HG03045 (cell line): ENCODE results near the gene AHDC1.

ENCODE experiments used
- ATAC-seq: cut with Tn5 transposase; IDR thresholded peaks from one replicate; pipeline ENCODE4 v1.9.1; 2021; ENCODE audit warnings: mild to moderate bottlenecking, moderate library complexity; ENCODE audit not compliant: unreplicated experiment

AHDC1 gene

DNA sequence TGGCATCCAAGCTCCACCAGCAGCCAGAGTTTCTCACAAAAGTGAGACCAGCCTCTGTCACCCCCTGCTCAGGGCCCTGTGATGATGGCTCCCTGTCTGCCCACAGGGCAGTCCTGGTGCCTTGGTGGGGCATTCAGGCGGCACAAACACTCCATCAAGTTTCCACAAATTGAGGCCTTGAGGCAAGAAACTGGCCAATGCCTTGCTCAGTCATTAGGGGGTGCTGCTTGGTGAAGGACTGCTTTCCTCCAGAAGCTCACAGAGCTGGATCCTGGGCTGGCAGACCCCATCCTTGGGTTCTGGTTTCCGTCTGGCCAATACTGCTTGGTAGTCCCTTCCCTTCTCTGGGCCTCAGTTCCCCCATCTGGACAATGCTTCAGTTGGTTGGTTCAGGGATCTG, 12.5 kb upstream of the AHDC1 start:
- no peak for ATAC-seq

DNA sequence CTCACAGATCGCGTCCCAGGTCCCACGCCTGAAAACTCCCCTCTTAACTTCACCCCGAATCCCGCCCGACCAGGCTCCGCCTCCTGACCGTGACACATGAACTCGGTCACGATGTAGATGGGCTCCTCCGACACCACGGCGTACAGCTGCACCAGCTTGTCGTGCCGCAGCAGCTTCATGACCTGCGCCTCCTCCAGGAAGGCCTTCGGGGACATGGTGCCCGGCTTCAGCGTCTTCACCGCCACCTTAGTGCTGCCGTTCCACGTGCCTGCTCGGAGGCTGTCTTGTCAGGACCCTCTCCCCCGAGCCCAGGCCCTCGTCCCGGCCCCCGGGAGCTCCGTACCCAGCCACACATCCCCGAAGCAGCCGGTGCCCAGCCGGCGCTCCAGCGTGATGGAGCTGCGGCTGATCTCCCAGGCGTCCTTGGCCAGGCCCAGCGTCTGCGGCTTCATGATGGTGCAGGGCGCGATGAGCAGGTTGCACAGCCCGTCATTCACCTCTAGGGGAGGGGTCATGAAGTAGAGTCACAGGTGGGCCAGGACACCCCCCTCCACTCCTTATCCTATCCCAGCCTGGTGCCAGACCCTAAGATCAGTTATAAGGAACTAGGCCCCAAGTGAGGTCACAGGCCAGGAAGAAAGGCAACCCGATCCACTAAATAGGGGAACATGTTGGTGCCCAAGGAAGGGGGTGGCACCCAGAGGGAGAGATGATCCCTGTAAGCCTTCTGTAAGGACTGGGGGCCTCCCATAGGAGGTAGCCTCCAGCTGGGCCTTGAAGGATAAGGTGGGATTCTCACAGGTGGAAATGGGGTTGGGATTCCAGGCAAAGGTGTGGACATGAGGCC, 11.6 kb upstream of the AHDC1 start:
- ATAC-seq: no peak

DNA sequence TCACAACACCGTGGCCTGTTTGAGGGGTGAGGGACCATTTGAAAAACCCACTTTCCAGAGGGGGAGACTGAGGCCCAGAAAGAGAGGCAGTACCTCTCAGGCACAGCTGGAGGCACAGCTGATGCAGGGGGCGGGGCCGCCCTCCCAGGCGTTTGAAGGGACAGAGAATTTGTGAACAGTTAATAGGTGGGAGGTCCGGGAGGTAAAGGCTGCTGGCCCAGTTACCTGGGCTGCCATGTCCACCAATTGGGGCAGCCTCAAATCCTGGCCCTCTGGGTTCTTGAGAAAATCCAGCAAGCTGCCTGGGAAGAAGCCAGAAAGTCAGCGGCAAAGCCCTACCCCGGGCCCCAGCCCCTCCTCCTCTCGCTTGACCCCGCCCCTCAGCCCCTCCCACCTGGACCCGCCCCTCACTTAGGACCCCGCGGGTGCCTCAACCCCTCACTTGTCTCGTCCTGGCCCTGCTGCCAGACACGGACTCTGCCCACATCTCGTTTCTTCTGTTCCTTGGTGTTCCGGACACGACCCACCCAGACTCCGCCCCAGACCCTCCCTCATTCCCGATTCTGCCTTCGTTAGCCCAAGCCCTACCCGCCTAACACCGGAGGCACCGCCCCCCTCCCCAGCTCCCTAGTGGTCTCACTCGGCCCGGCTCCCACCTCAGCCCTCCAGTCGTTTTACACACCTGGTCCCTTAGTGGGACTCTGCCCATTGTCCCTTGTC, 10.8 kb upstream of the AHDC1 start:
- no peak for ATAC-seq

DNA sequence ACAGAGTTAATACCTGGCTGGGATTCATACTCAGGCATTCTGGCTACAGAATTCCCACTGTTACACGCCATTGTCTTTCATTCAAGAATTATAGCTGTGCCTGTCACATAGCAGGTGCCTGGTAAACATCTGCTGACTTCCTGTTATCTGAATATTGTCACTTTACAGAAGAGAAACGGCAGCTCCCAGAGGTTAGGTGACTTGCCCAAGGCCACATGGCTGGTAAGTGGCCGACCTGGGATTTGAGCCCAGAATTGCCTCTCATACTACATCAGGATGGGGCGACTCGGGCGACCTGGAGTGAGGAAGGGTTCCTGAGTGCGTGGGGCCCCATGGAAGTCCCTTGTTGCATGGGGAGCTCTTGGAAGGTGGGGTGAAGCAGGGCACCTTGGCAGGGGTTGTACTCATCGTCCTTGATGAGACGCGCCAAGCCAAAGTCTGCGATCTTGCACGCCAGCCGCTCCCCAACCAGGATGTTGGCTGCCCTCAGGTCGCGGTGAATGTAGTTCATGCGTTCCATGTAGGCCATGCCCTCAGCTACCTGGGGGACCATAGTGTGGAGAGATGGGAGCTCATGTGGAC, 10.2 kb upstream of the AHDC1 start:
- ATAC-seq: no peak

DNA sequence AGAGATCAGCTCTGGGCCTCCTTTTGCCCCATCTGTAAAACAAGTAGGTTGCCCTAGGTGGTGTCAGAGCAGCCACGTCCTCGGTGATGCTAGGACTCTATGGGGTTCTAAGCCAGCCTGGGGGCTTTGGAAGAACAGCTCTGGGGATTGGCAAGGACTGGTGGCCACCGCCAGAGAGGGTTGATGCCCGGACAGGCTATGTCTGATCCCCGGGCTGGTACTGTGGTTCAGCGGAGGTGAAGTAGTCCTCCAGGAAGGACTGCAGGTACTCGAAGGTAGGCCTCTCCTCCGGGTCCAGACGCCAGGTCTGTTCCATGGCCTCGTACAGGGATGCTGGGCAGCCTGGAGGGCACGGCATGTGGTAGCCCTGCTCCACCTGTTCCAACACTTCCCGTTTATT, 8.8 kb upstream of the AHDC1 start:
- no peak for ATAC-seq

DNA sequence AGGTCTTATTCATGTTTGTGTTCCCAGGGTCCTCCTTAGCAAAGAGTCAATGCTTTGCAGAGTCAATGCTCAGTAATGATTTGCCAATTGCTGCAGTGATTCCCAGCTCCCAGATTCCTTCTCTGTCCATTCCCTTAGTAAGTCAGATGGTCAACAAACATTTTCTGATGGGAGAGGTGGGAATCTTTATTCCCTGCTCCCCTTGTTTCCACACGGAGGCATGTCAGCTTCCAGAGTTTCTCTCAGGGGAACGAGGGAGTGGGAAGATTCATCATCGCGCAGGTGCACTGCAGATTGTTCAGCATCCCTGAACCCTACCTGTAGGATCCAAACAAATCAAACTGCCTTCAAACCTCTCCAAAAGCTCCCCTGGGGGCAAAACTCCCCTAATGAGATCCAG, 7.5 kb upstream of the AHDC1 start:
- no peak for ATAC-seq

- no peak for ATAC-seq
These were observed 5.8 kb upstream of the AHDC1 start for GRCh38 chr1:27609618-27610240.

DNA sequence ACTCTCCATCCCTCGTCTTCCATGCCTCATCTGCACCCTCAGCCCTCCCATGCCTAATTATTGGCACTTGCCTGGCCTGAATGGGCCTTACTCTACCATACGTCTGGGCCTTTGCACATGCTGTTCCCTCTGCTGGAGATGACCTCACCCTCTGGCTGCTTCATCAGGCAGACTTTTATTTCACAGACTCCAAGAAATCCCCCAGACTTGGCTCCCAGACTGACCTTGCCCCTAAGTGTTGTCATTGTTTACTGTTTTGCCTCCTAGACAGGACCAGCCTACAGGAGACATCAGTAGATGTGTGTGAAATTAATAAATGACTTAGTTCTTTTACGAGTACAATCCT, 5.2 kb upstream of the AHDC1 start:
- no peak for ATAC-seq

- no peak for ATAC-seq
These were observed 3.4 kb upstream of the AHDC1 start for GRCh38 chr1:27607239-27607804.

GRCh38 chr1:27606708-27607238, 2.8 kb upstream of the AHDC1 start:
- ATAC-seq: no peak

DNA sequence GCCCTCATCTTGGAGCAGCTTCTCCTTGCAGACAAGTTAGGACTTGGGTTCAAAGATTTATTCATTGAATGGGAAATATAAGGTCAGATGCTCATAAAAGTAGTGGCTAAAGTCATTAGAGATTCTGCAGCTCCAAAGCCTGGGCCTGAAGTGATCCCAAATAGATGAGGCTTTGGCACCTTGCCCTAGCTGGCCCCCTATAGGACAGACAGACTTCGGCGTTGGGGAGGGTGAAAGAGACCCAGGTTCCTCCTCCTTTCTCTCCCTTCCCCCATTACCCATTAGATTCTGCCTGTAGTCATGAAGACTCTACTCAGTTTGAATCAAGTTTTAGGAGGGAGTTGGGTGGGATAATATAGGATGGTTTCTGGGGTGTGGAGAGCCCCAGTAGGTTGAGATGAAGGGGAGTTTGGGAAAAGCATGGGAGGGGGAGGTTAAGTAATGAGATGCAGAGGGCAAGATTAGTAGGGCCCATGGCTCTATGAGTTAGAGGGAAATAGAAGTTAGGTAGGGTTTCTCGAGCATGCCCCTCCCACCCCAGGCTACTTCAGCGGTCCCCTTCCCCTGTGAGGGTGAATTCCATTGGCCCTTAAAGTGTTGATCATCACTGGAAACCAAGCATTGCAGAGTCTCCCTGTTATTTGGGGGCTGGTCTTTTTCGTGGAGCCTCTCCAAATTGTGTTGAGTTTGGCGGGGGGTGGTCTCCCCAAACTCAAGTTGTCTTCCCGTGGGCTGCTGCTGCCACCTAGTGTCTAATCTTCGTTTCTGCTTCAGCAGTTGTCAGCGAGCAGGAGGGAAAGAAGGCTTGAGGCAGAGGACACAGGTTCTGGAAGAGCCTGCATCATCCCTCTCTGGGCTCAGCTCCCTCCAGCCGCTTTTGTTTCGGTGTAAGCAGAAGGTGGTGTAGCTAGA, 2.1 kb upstream of the AHDC1 start:
- ATAC-seq: no peak

GRCh38 chr1:27605300-27605766, 1.4 kb upstream of the AHDC1 start:
- no peak for ATAC-seq

GRCh38 chr1:27604579-27605299, 795 bp upstream of the AHDC1 start:
- ATAC-seq: no peak

DNA sequence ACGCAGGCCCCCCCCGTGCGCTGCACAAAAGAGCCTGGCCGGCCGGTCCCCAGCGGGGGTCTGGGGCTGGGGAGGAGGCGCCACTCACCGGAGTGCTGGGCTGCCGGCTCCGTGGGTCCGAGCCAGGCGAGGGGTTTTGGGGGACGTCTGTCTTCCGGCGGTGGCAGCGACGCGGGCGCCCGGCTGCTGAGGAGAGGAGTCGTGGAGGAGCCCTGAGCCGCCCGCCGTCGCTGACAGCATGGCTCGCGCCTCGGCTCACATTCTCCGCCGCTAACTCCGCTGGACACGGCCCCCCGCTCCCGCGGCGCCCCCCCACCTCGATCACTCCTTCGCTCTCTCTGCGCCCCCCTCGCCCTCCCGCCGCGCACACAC, 649 bp downstream of the AHDC1 start:
- no peak for ATAC-seq

GRCh38 chr1:27602462-27603308, 1.3 kb downstream of the AHDC1 start:
- ATAC-seq: no peak

DNA sequence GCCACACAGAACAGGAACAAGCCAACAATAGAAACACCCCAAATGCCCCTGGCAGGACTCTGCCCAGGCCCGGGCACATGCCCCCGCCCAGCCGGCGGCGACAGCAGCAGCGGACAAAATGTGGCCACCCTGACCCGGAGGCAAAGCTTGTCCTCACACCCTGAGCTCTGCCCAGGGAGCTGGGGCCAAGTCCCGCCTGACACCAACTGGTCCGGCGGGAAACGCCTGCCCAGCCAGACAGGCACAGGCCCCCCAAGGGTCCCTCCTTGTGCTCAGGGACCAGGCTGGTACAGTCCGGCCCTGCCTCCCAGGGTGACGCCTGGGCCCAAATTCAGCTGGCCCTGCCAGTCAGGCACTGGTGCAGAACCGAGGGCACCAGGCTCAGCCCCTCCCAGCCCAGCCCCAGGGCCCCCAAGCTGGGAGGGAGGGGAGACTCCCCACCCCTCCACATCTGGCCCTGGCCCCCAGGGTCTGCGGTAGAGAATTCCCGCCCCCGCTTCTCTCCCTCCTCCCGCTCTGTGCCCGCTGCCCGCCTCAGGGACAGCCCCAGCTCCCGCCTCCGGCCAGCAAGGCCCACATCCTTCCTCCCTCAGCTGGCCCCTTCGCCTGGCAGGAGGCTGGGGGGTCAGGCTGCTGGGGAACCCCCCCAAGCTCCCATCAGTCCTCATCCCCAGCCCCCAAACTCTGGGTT, 2.0 kb downstream of the AHDC1 start:
- ATAC-seq: no peak

GRCh38 chr1:27601321-27601770, 2.6 kb downstream of the AHDC1 start:
- no peak for ATAC-seq
